Activated T-helper 1 cell treated with anti-CD3 and anti-CD28 coated beads, Interleukin-12 subunit alpha, Interleukin-12 subunit beta, Interleukin-2, Interleukin-4 antibody, amounts not matched to agents 30 ng/mL and 10 ng/mL and 1 ng/mL, durations not matched to agents 14 hours and 24 hours and 36 hours (primary cell): Measurements from ENCODE around the gene EHD1. TPM values are rescaled to one million over a fixed set of nuclear protein-coding genes. Genes with fewer than 3 reads are reported as not detected.

ENCODE experiments used
- DNase-seq: peaks from one replicate; pipeline ENCODE4 v3.0.0; 2021; ENCODE audit warnings: low spot score
- H3K27ac Mint-ChIP-seq: one replicate; pipeline ENCODE4 v1.8.0; 2021; ENCODE audit warnings: mild to moderate bottlenecking, mixed read lengths
- H3K27me3 Mint-ChIP-seq: one replicate; pipeline ENCODE4 v1.8.0; 2022; ENCODE audit warnings: mild to moderate bottlenecking, moderate library complexity, mixed read lengths; ENCODE audit not compliant: insufficient read depth
- H3K36me3 Mint-ChIP-seq: one replicate; pipeline ENCODE4 v1.8.0; 2021; ENCODE audit warnings: low read depth, mixed read lengths
- H3K4me1 Mint-ChIP-seq: one replicate; pipeline ENCODE4 v1.8.0; 2021; ENCODE audit warnings: low read depth, mixed read lengths
- H3K4me3 Mint-ChIP-seq: one replicate; pipeline ENCODE4 v1.8.0; 2021; ENCODE audit warnings: mild to moderate bottlenecking, moderate library complexity, mixed read lengths
- H3K9me3 Mint-ChIP-seq: one replicate; pipeline ENCODE4 v1.8.0; 2021; ENCODE audit warnings: mixed read lengths
- intact Hi-C: fragments of 100-400 bp; cut with micrococcal nuclease; formaldehyde crosslinking; loops from one replicate; pipeline ENCODE4 v1.15.1; 2024
- total RNA-seq: library from RNA; stranded (reverse); gene quantifications from 2 replicates; pipeline ENCODE4 v1.2.3, GENCODE V29; 2022

EHD1 gene
- total RNA-seq, 1 donor from 2014 or later = 96.9 TPM

- H3K27ac Mint-ChIP-seq = no peak overlapping the region
- no peak overlapping the region for H3K4me3 Mint-ChIP-seq
- no peak for DNase-seq
- intact Hi-C loops = loop anchor here (1.0 kb wide), 1 partner anchor 46 kb away; no protein-coding TSS in a partner anchor
- H3K27me3 Mint-ChIP-seq = no peaks in the 10 kb centered on the region
- H3K36me3 Mint-ChIP-seq = peaks cover 18% of the 10 kb centered on the region
- no peaks in the 10 kb centered on the region for H3K9me3 Mint-ChIP-seq
- H3K4me1 Mint-ChIP-seq = no peaks in the 10 kb centered on the region
Observed at GRCh38 chr11:64893194-64894069, 15.0 kb upstream of the EHD1 start.

GRCh38 chr11:64892838-64893193 lies 14.4 kb upstream of the EHD1 start:
- DNase-seq = no peak
- Mint-ChIP-seq H3K9me3 (no peaks in the 10 kb centered on the region), H3K4me1 (peaks cover 6% of the 10 kb centered on the region), H3K27ac (no peak overlapping the region), H3K4me3 (no peak overlapping the region), H3K27me3 (no peaks in the 10 kb centered on the region), H3K36me3 (peaks cover 16% of the 10 kb centered on the region)
- intact Hi-C loops = no loop called here

DNA sequence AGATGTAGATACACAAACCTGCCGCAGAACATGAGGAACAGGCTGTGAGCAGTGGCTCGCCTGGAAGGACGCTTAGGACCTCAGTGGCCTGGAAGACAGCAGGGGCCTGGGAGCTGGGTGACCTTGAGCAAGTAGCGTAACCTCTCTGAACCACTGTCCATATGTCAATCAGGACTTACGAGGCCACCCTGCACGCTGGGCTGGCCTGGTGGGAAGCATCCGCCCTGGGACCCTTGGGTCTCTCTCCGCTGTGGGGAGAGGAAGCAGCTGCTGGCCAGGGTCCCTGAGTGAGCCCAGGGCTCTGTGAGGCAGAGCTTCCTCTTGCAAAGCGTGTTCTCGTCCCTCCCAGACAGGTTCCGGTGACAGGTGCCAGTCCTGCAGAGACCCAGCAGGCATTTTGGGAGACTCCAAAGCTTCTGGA lies 14.0 kb upstream of the EHD1 start:
- Mint-ChIP-seq H3K4me3 (no peak overlapping the region), H3K9me3 (no peaks in the 10 kb centered on the region), H3K27me3 (no peaks in the 10 kb centered on the region), H3K4me1 (peaks cover 10% of the 10 kb centered on the region), H3K36me3 (peaks cover 14% of the 10 kb centered on the region), H3K27ac (no peak overlapping the region)
- intact Hi-C loops = no loop called here
- no peak for DNase-seq

GRCh38 chr11:64891880-64892279 lies 13.5 kb upstream of the EHD1 start:
- DNase-seq = no peak
- Mint-ChIP-seq H3K4me3 (no peak overlapping the region), H3K27ac (no peak overlapping the region), H3K36me3 (peaks cover 9% of the 10 kb centered on the region), H3K27me3 (no peaks in the 10 kb centered on the region), H3K4me1 (peaks cover 13% of the 10 kb centered on the region), H3K9me3 (no peaks in the 10 kb centered on the region)
- intact Hi-C loops = no loop called here

DNA sequence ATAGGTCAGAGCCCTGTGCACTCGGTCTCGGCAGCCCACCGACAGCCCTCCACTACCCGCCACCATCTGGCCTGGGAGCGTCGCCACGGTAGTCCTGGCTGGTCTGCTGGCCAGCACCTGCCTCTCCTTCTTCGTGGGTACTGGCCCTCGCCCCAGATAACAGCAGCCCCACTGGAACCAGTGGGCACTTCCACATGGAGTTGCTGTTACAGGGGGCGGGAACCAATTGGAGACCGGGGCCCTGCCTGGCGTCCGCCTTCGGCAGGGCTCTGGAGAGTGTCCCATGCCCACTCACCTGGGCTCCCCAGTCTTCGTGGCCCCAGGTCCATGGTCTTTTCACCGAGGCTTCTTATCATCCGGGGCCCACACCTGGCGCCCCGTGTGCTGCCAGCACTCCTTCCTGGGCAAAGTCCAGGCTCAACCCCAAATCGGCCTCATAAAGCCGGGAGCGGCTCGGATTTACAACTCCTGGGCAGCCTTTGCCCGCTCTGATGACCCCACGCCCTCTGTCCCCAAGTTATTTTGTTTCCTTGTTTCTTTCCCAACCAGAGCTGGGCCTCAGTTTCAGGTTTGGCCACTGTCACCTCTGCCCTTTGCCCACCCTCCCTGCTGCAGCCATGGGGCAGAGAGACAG lies 12.9 kb upstream of the EHD1 start:
- H3K27ac Mint-ChIP-seq = no peak overlapping the region
- peaks cover 9% of the 10 kb centered on the region for H3K36me3 Mint-ChIP-seq
- intact Hi-C loops = no loop called here

DNA sequence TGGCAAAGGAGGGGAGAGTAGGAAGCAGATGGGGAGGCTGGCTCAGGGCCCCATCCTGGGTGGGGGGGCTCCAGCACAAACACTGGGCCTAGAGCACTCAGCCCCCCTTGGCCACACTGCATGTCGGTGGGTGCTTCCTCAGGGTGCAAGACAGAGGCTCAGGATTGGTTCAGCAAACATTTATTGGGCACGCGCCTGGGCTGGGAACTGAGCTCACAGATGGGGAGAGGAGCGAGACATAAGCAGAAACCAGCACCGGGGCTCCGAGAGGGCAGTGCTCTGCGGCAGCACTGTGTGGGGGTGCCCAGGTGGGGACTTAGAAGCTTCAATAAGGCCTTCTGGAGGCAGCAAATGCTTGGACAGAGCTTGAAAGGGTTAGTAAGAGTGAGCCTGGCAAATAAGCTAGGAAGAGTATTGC lies 12.1 kb upstream of the EHD1 start:
- Mint-ChIP-seq H3K4me3 (no peak overlapping the region), H3K9me3 (no peaks in the 10 kb centered on the region)
- intact Hi-C loops = no loop called here

More for the DNA sequence above, 12.9 kb upstream of the EHD1 start:
- Mint-ChIP-seq H3K4me3 (no peak overlapping the region), H3K9me3 (no peaks in the 10 kb centered on the region), H3K27me3 (no peaks in the 10 kb centered on the region), H3K4me1 (peaks cover 13% of the 10 kb centered on the region)
- no peak for DNase-seq

GRCh38 chr11:64888729-64889511 lies 10.5 kb upstream of the EHD1 start:
- no peaks in the 10 kb centered on the region for H3K9me3 Mint-ChIP-seq
- H3K27ac Mint-ChIP-seq = peak overlapping the region; percentile 48
- H3K4me1 Mint-ChIP-seq = peaks cover 28% of the 10 kb centered on the region
- no peak for DNase-seq
- intact Hi-C loops = loop anchor here (1.0 kb wide), 2 partner anchors 11 to 42 kb away; partner anchors contain the start of gene EHD1
- no peaks in the 10 kb centered on the region for H3K27me3 Mint-ChIP-seq
- no peaks in the 10 kb centered on the region for H3K36me3 Mint-ChIP-seq
- H3K4me3 Mint-ChIP-seq = no peak overlapping the region

More for the DNA sequence above, 12.1 kb upstream of the EHD1 start:
- DNase-seq = no peak
- Mint-ChIP-seq H3K4me1 (peaks cover 21% of the 10 kb centered on the region), H3K27ac (no peak overlapping the region), H3K27me3 (no peaks in the 10 kb centered on the region), H3K36me3 (peaks cover 4% of the 10 kb centered on the region)

DNA sequence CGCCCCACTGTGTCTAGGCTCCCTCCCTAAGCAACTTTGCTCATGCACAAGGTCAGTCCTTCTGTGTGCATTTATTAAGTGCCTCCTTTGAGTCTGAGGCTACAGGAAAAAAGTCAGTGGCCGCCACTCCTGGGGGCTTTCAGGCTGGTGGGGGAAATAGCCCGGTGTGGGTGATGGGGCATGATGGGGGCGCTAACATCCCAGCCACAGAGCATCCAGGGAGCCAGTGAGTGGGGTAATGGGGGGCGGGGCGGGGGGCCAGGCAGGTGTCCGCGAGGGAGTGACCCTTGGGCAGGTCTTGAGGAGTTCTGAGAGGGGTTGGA lies 9.9 kb upstream of the EHD1 start:
- Mint-ChIP-seq H3K9me3 (no peaks in the 10 kb centered on the region), H3K36me3 (no peaks in the 10 kb centered on the region), H3K4me1 (peaks cover 28% of the 10 kb centered on the region), H3K27ac (peak overlapping the region; percentile 86), H3K27me3 (no peaks in the 10 kb centered on the region), H3K4me3 (peak overlapping the region; percentile 80)
- no peak for DNase-seq
- intact Hi-C loops = loop anchor here (1.0 kb wide), 2 partner anchors 10 to 41 kb away; partner anchors contain the start of gene EHD1

GRCh38 chr11:64887757-64888405 lies 9.5 kb upstream of the EHD1 start:
- intact Hi-C loops = loop anchor here (1.0 kb wide), 2 partner anchors 10 to 41 kb away; partner anchors contain the start of gene EHD1
- no peaks in the 10 kb centered on the region for H3K36me3 Mint-ChIP-seq
- H3K27me3 Mint-ChIP-seq = no peaks in the 10 kb centered on the region
- peaks cover 28% of the 10 kb centered on the region for H3K4me1 Mint-ChIP-seq
- peak; percentile 81 for DNase-seq
- H3K9me3 Mint-ChIP-seq = no peaks in the 10 kb centered on the region
- peak overlapping the region; percentile 80 for H3K4me3 Mint-ChIP-seq
- peak overlapping the region; percentile 86 for H3K27ac Mint-ChIP-seq

DNA sequence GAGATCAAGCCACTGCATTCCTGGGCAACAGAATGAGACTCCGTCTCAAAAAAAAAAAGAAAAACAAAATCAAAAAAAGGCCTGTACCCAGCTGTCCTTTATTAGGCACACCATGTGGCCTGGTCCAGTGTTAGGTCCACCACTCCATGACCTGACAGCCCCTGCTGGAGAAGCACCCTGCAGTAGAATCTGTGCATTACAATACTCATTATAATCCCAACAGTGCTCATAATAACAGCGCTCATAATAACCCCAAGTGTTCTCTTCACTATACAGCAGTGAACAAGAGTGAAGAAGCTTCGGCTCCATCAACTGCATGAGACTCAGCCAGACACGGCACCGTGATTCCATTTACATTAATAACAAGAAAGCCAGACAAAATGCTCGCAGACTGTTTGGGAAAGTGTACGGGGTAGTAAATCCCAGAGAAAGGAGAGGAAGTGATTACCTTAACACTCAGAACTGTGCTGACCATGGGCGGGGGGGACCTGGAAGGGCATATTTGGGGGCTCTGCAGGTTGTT lies 8.9 kb upstream of the EHD1 start:
- H3K36me3 Mint-ChIP-seq = no peaks in the 10 kb centered on the region
- peaks cover 28% of the 10 kb centered on the region for H3K4me1 Mint-ChIP-seq
- intact Hi-C loops = no loop called here
- no peak overlapping the region for H3K4me3 Mint-ChIP-seq
- no peaks in the 10 kb centered on the region for H3K9me3 Mint-ChIP-seq
- no peaks in the 10 kb centered on the region for H3K27me3 Mint-ChIP-seq
- H3K27ac Mint-ChIP-seq = peak overlapping the region; percentile 40
- no peak for DNase-seq

DNA sequence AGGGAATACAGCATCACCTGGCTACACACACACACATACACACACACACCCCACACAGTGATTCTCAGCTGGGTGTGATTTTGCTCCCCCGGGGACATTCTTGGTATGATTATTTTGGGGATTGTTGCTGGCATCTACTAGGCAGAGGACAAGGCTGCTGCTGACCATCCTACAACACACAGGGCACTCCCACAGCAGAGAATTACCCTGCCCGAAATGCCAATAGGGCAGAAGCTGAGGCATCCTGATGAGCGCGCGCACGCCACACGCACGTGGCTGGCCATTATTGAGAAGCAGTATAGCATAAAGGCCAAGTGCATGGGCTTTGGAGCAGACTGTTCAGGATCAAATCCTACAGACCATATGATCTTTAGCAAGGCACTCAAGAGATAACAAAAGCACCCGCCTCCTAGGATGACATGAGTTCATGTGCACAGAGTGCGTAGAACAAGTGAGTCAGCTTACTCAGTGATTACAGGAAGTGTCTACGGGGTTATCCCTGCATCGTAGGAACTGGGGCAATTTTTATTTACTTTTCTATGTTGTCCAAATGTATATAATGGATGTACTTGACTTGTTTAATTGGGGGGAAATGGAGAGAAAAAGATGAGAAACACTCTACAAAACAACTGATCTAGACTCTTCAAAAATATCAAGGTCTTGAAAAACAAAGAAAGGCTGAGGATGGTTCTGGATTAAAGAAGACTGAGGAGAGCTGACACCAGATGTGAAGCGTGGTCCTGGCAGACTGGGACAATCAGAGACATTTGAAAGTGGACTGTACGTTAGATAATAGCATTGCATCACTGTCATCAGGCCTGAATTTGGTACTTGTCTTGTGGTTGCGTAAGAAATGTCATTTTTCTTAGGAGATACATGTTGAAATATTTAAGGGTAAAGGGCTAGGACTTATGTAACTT lies 7.2 kb upstream of the EHD1 start:
- H3K27ac Mint-ChIP-seq = peak overlapping the region; percentile 94
- intact Hi-C loops = loop anchor here (1.0 kb wide), 3 partner anchors 15 to 34 kb away; no protein-coding TSS in a partner anchor
- peak; percentile 42 for DNase-seq
- no peaks in the 10 kb centered on the region for H3K36me3 Mint-ChIP-seq
- no peaks in the 10 kb centered on the region for H3K27me3 Mint-ChIP-seq
- H3K4me1 Mint-ChIP-seq = peaks cover 38% of the 10 kb centered on the region
- peak overlapping the region; percentile 6 for H3K4me3 Mint-ChIP-seq
- no peaks in the 10 kb centered on the region for H3K9me3 Mint-ChIP-seq
